Spleen (tissue), 11 donors: Measurements from ENCODE around the gene GAMT. TPM values are rescaled to one million over a fixed set of nuclear protein-coding genes. Genes with fewer than 3 reads are reported as not detected.

Source experiments
- DNase-seq: peaks from one replicate; pipeline ENCODE4 v3.0.0-alpha.2; 2020
- H3K27ac ChIP-seq, 8 donors: fragments of 200-600 bp; sonication (generic) in 7 of 8; 1 replicate in 4 of 8; 2 replicates in 4 of 8; pipeline versions ENCODE4 v1.5.0 to v1.8.0; 2016 to 2021; ENCODE audit warnings: inconsistent platforms in 4 of 8, mild to moderate bottlenecking in 4 of 8, moderate library complexity in 1 of 8
- H3K27me3 ChIP-seq, 7 donors: fragments of 200-600 bp; sonication (generic) in 6 of 7; replicated peaks in 1 of 7; 1 replicate in 4 of 7; 2 replicates in 3 of 7; pipeline versions ENCODE4 v1.5.0 to v1.8.0; 2016 to 2021; ENCODE audit warnings: inconsistent platforms in 3 of 7, mild to moderate bottlenecking in 1 of 7
- H3K36me3 ChIP-seq, 6 donors: fragments of 200-600 bp; sonication (generic) in 5 of 6; 1 replicate in 4 of 6; 2 replicates in 2 of 6; pipeline versions ENCODE4 v1.5.0 to v1.8.0; 2016 to 2021; ENCODE audit warnings: inconsistent platforms in 2 of 6
- H3K4me1 ChIP-seq, 6 donors: fragments of 200-600 bp; sonication (generic) in 5 of 6; 1 replicate in 3 of 6; 2 replicates in 3 of 6; pipeline versions ENCODE4 v1.5.0 to v1.8.0; 2016 to 2021; ENCODE audit warnings: inconsistent platforms in 3 of 6
- H3K4me3 ChIP-seq, 8 donors: fragments of 200-600 bp; sonication (generic) in 7 of 8; 1 replicate in 4 of 8; 2 replicates in 4 of 8; pipeline versions ENCODE4 v1.5.0 to v1.8.0; 2016 to 2021; ENCODE audit warnings: inconsistent platforms in 4 of 8, mild to moderate bottlenecking in 4 of 8, moderate library complexity in 2 of 8
- H3K9me3 ChIP-seq, 8 donors: fragments of 200-600 bp; sonication (generic) in 7 of 8; 1 replicate in 4 of 8; 2 replicates in 4 of 8; pipeline versions ENCODE4 v1.5.0 to v1.8.0; 2016 to 2021; ENCODE audit warnings: inconsistent platforms in 4 of 8
- POLR2A ChIP-seq, 3 donors: fragments of 450-650 bp; IDR thresholded peaks; one replicate each; pipeline ENCODE4 v1.5.1; 2017; ENCODE audit warnings: antibody characterized with exemption in 3 of 3, mild to moderate bottlenecking in 1 of 3
- POLR2AphosphoS5 ChIP-seq, 3 donors: sonication (generic); formaldehyde crosslinking; IDR thresholded peaks; one replicate each; pipeline ENCODE4 v1.5.1; 2017; ENCODE audit warnings: antibody characterized with exemption in 3 of 3
- WGBS, 5 donors: extraction: QIAGEN DNeasy Blood & Tissue Kit in 3 of 5; methylation state at CpG; one replicate each; pipeline versions ENCODE4 v1.1.5 to v1.1.7; 2013 to 2018; 5-methylcytosine and 5-hydroxymethylcytosine counted together
- intact Hi-C: fragments of 100-400 bp; cut with DNase I; formaldehyde crosslinking; loops from one replicate; pipeline ENCODE4 v1.15.0; 2023; ENCODE audit warnings: low total_unique reads
- polyA plus RNA-seq, 3 donors: library from polyadenylated mRNA; stranded (reverse); fragments of 200-250 nt; gene quantifications; one replicate each; pipeline ENCODE4 v1.2.1, GENCODE V29; 2013
- total RNA-seq, 7 donors: library from RNA; depleted of rRNA in 3 of 7; stranded (reverse); fragments of >200 nt in 3 of 7; fragmentation: NEBNext Ultra II Directional in 4 of 7; extraction: Animal tissue kit (Norgen Biotek cat#: 25700) in 4 of 7; gene quantifications; one replicate each; pipeline versions ENCODE4 v1.1.0 to v1.2.1, GENCODE V29; 2016 to 2021
- TF ChIP-seq, protein P1 (sequence below), 11 experiments: fragments of 200-600 bp in 7 of 11; fragments of 450-650 bp in 4 of 11; sonication (generic) in 4 of 11; IDR thresholded peaks in 8 of 11; conservative IDR thresholded peaks in 3 of 11; 1 replicate in 7 of 11; 2 replicates in 4 of 11; pipeline versions ENCODE4 v1.4.0 to v1.8.0; 2016 to 2021; ENCODE audit warnings: antibody characterized with exemption in 11 of 11, inconsistent platforms in 4 of 11, mild to moderate bottlenecking in 1 of 11
- donor health status: healthy with polysubstance abuse.
- donor health status: DM: no; HTN: no; CAD: no; lungs with moderate emphysema.
- donor health status: DM: no; HTN: no; CAD: no.
- donor health status: Bipolar disorder and iron deficiency.
- donor health status: healthy.
- donor health status: DM: no; HTN: no; CAD: no.
- donor health status: DM: yes; HTN: yes; CAD: no.

The GAMT gene
- total and polyA plus RNA-seq, 10 donors = 7.1 to 20.4 (median 12.4) TPM

- H3K27ac ChIP-seq = no peak overlapping the region
- no peaks in the 10 kb centered on the region for H3K27me3 ChIP-seq
- no peak overlapping the region for H3K4me3 ChIP-seq
- H3K36me3 ChIP-seq = peaks cover 0 to 68% (median 52%) of the 10 kb centered on the region in 6 donors
- peaks cover 0 to 20% (median 8%) of the 10 kb centered on the region in 6 donors for H3K4me1 ChIP-seq
- intact Hi-C loops = no loop called here
- no peak for DNase-seq
- H3K9me3 ChIP-seq = no peaks in the 10 kb centered on the region
- TF ChIP-seq POLR2A (IDR thresholded peaks at IDR 0.05) = no peak
- TF ChIP-seq, protein P1, sequence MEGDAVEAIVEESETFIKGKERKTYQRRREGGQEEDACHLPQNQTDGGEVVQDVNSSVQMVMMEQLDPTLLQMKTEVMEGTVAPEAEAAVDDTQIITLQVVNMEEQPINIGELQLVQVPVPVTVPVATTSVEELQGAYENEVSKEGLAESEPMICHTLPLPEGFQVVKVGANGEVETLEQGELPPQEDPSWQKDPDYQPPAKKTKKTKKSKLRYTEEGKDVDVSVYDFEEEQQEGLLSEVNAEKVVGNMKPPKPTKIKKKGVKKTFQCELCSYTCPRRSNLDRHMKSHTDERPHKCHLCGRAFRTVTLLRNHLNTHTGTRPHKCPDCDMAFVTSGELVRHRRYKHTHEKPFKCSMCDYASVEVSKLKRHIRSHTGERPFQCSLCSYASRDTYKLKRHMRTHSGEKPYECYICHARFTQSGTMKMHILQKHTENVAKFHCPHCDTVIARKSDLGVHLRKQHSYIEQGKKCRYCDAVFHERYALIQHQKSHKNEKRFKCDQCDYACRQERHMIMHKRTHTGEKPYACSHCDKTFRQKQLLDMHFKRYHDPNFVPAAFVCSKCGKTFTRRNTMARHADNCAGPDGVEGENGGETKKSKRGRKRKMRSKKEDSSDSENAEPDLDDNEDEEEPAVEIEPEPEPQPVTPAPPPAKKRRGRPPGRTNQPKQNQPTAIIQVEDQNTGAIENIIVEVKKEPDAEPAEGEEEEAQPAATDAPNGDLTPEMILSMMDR (IDR thresholded peaks at IDR 0.05 in 8 of 11, conservative IDR thresholded peaks at IDR 0.05 in 3 of 11) = no peak
- TF ChIP-seq POLR2AphosphoS5 (IDR thresholded peaks at IDR 0.05) = no peak
- WGBS, 5 donors = 81 to 87% (median 85%) methylated on average over 33 to 43 of the region's 43 CpGs
Measured at GRCh38 chr19:1394252-1395193, 6.8 kb downstream of the GAMT start.

- Histone ChIP-seq H3K27ac (no peak overlapping the region), H3K4me3 (no peak overlapping the region), H3K4me1 (peaks cover 0 to 18% (median 5%) of the 10 kb centered on the region in 6 donors), H3K9me3 (no peaks in the 10 kb centered on the region), H3K36me3 (peaks cover 0 to 75% (median 58%) of the 10 kb centered on the region in 6 donors), H3K27me3 (no peaks in the 10 kb centered on the region)
- WGBS, 5 donors = 91 to 95% (median 94%) methylated on average over 7 to 17 of the region's 17 CpGs
- no peak for DNase-seq
- TF ChIP-seq POLR2A (IDR thresholded peaks at IDR 0.05) (no peak), POLR2AphosphoS5 (IDR thresholded peaks at IDR 0.05) (no peak)
- TF ChIP-seq, protein P1 (IDR thresholded peaks at IDR 0.05 in 8 of 11, conservative IDR thresholded peaks at IDR 0.05 in 3 of 11) = no peak
- intact Hi-C loops = no loop called here
Measured at GRCh38 chr19:1393841-1394240, 7.5 kb downstream of the GAMT start.

DNA sequence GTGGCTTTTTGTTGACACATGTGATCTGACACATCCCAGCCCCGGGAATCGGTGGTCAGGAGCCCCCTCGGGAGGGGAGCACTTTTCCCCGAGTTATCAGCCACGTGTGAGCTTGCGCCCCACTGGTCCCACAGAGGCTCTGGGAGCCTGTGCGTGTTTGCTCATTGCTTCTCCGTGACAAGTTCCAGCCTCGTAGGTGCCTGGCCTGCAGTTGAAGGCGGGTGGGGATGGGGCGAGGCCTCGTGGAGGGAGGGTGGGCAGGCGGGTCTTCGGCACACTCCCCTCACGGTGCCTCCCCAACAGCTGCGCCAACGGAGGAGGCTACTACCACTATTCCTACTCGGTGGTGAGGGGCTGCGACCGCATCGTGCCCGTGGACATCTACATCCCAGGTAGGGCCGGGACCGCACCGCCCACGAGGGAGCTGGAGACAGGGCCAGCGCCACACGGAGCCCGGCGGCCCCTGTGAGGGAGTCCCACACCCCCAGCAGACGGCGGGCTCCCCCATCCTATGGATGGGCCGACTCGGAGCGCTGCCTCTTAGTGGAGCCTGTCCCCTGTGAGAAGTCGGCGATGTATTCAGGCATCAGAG is 8.3 kb downstream of the GAMT start:
- H3K4me3 ChIP-seq = no peak overlapping the region
- no peak overlapping the region for H3K27ac ChIP-seq
- 86 to 97% (median 96%) methylated on average over 10 to 37 of the region's 37 CpGs for WGBS, 5 donors
- DNase-seq = no peak
- H3K9me3 ChIP-seq = no peaks in the 10 kb centered on the region
- H3K4me1 ChIP-seq = peaks cover 0 to 21% (median 5%) of the 10 kb centered on the region in 6 donors
- no peaks in the 10 kb centered on the region for H3K27me3 ChIP-seq
- peaks cover 0 to 83% (median 66%) of the 10 kb centered on the region in 6 donors for H3K36me3 ChIP-seq
- TF ChIP-seq POLR2AphosphoS5 (IDR thresholded peaks at IDR 0.05) = peak in 1 of 3 donors; percentile 34
- TF ChIP-seq, protein P1 (IDR thresholded peaks at IDR 0.05 in 8 of 11, conservative IDR thresholded peaks at IDR 0.05 in 3 of 11) = no peak
- no peak for TF ChIP-seq POLR2A (IDR thresholded peaks at IDR 0.05)
- intact Hi-C loops = no loop called here

- Histone ChIP-seq H3K27ac (no peak overlapping the region), H3K27me3 (no peaks in the 10 kb centered on the region), H3K9me3 (no peaks in the 10 kb centered on the region), H3K4me1 (peaks cover 0 to 25% (median 6%) of the 10 kb centered on the region in 6 donors), H3K4me3 (no peak overlapping the region), H3K36me3 (peaks cover 0 to 89% (median 68%) of the 10 kb centered on the region in 6 donors)
- 95 to 97% (median 95%) methylated on average over 15 of the region's 15 CpGs for WGBS, 5 donors
- intact Hi-C loops = no loop called here
- TF ChIP-seq POLR2A (IDR thresholded peaks at IDR 0.05) (no peak), POLR2AphosphoS5 (IDR thresholded peaks at IDR 0.05) (no peak)
- TF ChIP-seq, protein P1 (IDR thresholded peaks at IDR 0.05 in 8 of 11, conservative IDR thresholded peaks at IDR 0.05 in 3 of 11) = no peak
- no peak for DNase-seq
Measured at GRCh38 chr19:1392407-1392806, 8.9 kb downstream of the GAMT start.
